Hippocampal formation (tissue), 2 donors: ENCODE data around the gene MOV10L1.
"Not testable (repeated sequence)": the region's sequence is repeated elsewhere in the genome, so short reads cannot be mapped to it uniquely, and the experiment has no call there.

Experiments used
- DNase-seq, 2 donors: peaks; one replicate each; lab custom pipeline; 2025; lab: John Stamatoyannopoulos, UW

MOV10L1 gene

DNA sequence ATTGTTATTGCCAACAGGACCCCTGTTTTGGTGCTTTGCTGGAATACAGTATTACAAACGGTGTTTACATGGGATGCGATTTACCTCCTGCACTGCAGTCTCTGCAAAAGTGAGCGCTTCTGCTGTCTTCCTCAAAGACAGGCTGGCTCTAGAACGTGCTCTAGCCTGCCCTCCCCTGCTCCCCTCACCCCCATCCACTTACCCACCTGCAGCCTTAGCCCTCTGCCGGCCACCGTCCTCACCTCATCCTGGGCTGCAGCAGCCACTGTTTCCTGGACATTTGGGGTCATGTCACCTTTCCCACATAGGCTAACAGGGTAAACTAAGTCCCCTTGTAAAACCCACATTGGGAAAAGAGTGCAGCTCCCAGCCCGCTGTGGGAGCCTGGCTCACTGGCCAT is 71.1 kb downstream of the MOV10L1 start:
- DNase-seq = no peak

DNA sequence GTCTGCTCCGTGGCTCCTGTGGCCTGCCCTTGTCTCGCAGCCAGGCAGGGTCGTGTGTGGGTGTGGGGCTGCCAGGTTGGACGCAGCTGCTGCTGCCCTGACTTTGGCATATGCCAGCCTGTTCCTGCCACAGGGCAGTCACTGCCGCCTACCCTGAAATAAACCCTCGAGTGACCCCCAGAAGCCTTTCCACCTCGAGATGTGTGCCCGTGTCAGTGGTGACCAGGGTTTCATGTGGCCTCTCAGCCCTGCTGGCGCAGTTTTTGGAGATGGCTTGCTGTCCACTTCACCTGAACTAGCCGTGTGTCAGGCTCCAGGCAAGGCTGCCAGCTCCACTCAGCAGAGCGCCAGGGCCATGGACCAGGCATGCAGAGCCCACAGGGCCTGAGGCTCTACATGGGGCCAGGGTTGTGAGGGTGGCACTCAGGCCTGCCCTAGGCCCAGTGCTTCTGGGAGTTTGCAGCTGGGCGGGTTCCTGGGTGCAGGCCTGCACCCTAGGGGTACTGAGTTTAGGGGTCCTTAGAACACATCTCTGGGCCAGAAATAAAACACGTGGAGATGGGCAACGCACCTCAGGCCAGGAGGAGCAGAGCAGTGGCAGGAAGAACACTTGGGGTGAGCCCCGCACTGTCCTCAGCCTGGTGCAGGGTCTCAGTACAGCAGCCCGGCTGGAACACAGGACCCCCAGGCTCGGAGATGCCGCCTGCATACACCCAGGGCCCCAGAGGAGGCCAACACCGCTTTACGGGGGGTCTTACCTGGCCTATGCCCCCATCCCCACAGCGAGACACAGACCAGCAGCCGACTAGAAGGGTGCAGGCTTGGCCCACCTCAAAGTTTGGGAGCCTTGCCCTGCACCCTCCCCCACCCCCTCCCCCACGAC is 71.9 kb downstream of the MOV10L1 start:
- no peak for DNase-seq

DNA sequence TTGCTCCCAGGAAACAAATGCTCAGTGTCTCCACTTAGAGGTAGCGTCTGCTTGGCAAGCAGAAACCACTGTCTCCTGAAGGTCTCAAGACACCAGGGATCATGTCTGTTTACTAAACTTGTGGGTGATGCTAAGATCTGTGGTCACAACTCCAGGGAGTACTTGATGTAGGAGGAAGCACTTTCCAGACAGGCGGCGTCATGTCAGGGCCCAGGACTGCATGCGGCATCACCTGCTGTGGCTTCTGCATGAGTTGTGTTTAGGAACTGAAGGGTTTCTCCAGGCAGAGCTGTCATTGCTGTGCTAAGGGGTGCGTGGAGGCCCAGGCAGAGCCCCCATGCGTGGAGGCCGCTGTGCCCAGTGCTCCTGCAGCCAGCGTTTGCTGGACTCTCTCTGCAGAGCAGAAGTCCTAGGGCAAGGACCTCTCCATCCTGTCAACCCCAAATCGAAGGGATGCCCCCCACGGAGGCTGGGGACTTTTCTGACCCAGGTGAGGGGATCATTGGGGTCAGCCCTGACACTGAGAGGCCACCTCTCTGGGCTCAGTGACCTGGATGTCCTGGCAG is 72.7 kb downstream of the MOV10L1 start:
- no peak for DNase-seq

DNA sequence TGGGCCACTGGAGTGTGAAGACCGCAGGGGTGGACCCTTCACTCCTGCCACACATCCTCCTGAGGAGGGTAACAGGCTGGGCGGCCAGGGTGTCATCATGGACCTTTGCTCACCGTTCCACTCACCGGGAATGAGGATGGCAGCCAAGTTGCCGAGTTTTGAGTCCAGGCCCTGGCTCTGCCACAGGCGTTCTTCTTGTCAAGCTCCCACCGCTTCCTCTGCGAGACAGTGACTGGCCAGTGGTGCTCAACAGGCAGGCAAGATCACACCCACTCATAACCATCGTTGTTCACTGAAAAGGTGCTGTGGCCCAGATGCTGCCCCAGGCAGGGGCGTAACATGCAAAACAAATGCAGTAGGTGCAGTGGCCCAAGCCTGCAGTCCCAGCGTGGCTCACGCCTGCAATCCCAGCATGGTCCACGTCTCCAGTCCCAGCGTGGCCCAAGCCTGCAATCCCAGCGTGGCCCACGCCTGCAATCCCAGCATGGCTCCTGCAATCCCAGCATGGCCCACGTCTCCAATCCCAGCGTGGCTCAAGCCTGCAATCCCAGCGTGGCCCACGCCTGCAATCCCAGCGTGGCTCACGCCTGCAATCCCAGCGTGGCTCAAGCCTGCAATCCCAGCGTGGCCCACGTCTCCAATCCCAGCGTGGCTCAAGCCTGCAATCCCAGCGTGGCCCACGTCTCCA is 75.8 kb downstream of the MOV10L1 start:
- DNase-seq = no peak

DNA sequence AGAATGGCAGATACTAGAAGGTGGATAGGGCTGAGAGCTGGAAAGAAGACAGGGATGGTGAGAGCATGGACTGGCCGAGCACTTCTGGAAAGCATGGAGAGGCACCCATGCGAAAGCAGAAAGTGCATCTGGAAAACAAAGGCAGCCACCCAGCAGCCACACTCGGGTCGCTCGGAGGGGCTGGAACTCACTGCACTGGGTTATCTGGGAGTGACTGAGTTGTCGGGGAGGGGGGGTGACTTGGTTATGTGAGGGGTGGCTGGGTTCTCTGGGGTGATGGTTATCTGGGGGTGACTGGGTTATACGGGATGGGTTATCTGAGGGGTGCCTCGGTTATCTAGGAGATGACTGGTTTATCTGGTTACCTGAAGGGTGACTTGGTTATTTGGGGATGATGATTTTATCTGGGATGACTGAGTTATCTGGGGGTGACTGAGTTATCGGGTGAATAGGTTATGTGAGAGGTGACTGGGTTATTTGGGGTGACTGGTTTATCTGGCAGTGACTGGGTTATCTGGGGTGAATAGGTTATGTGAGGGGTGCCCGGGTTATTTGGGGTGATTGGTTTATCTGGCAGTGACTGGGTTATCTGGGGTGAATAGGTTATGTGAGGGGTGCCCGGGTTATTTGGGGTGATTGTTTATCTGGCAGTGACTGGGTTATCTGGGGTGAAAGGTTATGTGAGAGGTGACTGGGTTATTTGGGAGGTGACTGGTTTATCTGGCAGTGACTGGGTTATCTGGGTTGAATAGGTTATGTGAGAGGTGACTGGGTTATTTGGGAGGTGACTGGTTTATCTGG is 78.1 kb downstream of the MOV10L1 start:
- no peak for DNase-seq

DNA sequence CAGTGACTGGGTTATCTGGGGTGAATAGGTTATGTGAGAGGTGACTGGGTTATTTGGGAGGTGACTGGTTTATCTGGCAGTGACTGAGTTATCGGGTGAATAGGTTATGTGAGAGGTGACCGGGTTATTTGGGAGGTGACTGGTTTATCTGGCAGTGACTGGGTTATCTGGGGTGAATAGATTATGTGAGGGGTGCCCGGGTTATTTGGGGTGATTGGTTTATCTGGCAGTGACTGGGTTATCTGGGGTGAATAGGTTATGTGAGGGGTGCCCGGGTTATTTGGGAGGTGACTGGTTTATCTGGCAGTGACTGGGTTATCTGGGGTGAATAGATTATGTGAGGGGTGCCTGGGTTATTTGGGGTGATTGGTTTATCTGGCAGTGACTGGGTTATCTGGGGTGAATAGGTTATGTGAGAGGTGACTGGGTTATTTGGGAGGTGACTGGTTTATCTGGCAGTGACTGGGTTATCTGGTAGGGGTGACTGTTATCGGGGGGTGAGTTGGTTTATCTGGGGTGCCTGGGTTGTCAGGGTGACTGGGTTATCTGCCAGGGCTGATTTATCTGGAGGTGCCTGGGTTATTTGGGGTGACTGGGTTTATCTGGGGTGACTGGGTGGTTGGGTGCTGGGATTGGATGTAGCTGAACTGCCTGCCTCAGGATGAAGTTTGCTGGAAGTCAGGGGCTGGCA is 78.8 kb downstream of the MOV10L1 start:
- not testable (repeated sequence) for DNase-seq

DNA sequence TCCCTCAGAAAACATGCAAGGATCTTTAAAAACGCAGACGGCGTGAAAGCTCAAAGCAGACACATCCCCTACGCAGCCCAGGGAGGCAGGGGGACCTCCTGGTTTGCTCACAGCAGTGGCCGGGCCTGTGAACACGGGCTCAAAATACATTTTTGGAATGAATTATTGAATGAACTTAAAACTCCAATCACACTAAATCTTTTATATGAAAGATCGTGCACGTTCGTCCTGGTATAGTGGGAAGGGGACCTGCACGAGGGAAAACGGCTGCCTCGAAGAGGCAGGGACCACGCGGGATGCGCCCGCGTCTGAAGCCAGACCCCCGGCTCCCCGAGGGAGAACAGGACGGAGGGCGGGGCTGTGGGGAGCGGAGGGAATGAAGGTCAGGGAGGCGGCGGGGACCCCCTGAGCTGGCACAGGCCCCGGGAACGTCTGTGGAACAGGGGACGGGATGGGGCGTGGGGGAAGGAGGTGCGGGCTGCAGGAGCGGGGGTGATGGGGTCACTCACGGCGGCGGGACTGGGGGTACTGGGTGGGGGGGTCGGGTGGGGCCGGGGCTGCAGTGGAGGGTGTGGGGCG is 79.5 kb downstream of the MOV10L1 start:
- no peak for DNase-seq

DNA sequence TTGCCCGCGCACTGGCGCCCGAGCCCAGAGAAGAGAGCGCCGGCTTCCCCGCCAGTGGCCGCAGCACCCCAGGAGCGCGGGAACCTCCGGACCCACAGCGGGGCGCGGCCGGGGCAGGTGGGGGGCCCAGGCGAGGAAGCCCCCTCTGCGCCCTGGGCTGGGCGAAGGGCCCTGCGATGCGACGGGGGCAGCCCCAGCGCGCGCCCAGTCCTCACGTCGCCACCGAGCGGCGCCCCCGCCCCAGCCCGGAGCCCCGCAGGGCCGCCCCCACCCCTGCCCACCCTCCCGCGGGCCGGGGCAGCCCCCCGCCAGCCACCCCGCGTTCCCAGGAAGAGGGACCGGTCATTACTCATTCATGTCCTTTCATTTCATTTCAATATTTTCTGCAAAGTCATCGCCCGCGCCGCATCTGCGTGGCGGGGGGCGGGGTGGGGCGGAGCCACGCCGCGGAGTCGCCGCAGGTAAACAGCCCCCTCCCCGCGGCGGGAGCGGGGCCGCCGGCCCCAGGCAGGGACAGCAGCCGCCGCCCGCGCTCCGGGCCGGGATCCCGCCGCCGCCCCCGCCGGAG is 80.1 kb downstream of the MOV10L1 start:
- DNase-seq = no peak

DNA sequence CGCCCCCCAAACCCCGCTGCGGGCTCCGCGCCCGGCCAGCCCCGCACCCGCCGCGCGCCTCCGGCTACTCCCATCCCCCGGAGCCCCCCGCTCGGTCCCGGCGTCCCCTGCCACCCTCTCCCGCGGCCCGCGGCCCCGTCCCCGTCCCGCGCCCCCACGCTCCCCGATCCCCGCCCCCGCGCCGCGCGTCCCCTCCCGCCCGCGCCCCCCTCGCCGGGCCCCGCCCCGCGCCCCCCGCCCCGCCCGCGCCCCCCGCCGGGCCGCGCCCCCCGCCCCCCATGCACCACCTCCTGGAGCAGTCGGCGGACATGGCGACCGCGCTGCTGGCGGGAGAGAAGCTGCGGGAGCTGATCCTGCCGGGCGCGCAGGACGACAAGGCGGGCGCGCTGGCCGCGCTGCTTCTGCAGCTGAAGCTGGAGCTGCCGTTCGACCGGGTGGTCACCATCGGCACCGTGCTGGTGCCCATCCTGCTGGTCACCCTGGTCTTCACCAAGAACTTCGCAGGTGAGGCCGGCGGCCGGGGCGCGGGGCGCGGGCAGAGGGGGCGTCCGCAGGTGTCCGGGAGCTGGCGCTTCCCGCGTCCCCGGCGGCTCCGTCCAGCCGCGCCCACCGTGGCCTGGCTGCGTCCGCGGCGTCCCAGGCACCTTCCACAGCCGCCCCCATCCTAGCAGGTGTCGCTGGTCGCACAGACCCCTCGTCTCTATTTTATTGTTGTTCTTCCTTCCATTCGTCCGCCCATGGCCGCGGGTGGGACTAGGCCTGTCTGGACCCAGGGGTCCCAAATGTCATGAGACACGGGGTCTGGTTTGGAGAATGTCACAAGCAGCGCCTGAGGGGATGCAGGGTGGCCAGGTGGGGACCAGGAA is 80.9 kb downstream of the MOV10L1 start, which contains the start of gene PANX2:
Gene PANX2, plus strand, starts transcription at position 279 of the 866 bp plus-strand sequence. Its CDS starts 0 bp downstream, at position 279.
- DNase-seq = no peak

DNA sequence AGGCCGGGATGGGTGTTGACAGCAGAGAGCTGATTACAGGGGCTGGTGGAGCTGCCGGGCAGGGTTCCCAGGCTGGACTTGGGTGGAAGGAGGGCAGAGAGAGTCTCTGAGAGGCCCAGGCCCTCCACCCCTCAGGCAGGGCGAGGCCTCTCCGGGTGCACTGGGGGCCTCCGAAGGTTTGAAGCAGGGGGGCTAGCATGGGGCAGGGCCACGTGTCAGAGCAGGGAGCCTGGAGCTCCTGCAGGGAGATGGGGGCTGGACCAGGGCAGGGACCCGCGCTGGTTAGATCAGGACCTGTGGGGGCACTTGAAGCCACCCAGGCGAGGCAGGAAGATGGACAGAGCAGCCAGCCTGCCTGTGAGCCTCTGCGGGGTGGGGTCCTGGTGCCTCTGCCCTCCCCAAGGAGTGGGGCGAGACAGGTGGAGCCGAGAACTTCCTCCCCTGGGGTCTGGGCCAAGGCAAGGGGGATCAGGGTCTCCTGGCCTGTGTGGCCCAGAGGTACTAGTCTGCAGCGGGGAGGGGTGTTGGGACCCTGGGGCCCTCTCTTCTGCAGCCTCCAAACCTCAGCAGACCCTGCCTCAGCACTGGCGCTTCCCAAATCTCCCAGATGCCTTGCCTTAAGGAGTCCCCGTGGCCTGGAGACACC is 81.6 kb downstream of the MOV10L1 start:
- DNase-seq = no peak

DNA sequence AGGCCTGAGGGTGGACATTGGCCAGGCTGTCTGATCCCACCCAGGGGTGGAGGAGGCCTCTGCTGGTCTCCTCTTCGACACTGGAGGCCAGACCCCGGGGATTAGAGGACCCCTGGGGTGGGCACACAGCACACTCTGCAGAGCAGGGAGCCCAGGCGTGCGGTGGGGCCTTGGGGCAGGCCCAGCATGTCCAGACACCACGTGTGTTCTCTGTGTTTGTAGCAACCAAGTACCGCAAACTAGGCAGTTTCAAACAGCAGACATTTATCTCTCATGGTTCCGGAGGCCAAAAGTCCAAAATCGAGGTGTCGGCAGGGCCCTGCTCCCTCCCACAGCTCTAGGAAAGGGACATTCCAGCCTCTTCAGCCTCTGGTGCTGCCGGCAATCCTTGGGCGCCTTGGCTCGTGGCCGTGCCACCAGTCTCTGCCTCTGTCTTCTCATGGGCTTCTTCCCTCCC is 82.2 kb downstream of the MOV10L1 start:
- no peak for DNase-seq

DNA sequence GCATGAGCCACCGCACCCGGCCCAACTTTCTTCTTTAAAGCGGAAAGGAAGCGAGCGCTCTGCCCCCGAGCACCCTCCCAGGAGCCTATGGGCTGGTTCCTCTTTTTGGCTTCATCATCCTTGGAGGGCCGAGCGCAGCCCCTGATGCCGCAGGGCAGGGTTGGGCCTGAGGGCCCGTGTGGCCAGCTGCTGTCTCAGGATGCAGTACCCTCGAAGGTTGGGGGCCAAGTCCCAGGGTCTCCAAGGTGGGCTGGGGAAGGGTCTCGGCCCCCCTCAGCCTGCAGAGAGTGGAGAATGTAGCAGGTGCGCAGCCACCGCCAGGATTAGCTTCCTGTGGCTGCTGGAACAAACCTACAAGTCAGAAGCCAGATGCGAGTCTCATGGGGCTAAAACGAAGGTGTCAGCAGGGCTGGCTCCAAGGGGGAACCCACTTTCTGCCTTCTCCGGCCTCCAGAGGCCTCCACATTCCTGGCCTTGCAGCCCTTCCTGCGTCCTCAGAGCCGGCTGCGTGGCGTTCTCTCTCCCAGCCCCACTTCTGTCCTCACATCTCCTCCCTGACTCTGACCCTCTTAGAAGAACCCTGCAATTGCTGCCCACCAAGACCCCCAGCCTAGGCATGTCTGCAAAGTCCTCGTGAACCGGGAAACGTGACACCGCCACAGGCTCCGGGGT is 83.6 kb downstream of the MOV10L1 start:
- no peak for DNase-seq

DNA sequence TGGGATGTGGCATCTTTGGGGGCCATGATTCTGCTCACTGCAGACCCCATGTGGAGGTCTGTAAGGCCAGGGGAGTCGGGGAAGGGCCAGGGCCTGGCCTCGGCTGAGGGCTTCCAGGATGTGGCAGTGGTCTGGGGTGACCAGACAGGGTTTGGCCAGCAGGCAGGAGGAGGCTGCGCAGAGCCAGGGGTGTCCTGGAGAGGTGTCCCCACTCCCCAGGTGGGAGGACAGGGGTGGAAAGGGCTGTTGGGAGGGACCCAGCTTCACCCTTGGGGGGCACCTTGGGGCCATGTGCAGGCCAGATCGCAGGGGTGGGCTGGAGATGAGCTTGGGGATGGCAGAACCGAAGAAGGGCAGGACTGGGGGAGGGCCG is 84.2 kb downstream of the MOV10L1 start:
- no peak for DNase-seq

DNA sequence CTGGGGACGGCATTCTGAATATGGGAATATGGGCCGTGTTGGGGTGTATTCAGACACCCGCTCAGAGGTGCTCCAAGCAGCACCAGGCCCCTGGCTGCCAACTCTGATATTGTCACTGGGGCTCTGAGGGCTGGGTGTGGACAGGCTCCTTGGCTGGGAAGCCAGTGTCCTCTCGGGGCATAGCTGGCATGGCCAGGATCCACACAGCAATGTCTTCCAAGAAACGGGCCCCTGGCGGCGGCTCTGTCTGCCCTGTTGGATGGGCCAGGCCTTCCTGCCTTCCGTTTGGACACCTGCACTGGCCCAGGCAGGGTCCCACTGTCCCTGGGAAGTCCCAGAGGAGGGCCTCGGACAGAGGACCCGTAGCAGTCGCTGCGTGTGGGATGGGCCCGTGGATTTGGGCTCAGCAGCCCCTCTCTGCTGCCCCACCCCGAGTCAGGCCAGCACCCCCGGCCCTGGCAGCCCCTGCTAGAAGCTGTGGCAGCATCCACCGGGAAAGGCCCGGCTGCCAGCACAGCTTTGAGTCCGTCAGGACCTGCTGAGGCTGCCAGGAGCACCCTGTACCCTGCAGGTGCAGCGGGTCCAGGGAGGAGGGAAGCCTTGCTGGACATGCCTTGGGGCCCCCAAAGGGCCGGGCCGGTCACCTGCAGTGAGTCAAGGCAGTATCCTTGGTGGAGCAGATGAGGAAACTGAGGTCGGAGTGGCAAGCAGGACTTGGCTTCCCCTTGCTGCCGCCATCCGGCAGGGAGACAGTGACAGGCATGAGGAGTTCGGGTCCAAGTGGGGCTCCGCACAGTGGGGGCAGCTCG is 84.8 kb downstream of the MOV10L1 start:
- DNase-seq = no peak

DNA sequence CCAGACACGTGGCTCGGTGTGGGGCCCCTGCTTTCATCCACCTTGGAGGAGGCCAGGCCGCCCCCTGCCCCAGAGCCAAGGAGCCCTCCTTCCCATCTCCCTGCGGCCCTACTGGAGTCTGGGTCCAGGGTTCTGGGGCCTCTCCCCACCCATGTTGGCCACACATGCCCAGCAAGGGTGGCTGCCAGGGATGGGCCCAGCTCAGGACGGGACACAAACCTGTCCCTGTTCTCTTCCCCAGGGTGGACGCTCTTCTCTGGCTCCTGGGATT is 85.3 kb downstream of the MOV10L1 start:
- DNase-seq = no peak

DNA sequence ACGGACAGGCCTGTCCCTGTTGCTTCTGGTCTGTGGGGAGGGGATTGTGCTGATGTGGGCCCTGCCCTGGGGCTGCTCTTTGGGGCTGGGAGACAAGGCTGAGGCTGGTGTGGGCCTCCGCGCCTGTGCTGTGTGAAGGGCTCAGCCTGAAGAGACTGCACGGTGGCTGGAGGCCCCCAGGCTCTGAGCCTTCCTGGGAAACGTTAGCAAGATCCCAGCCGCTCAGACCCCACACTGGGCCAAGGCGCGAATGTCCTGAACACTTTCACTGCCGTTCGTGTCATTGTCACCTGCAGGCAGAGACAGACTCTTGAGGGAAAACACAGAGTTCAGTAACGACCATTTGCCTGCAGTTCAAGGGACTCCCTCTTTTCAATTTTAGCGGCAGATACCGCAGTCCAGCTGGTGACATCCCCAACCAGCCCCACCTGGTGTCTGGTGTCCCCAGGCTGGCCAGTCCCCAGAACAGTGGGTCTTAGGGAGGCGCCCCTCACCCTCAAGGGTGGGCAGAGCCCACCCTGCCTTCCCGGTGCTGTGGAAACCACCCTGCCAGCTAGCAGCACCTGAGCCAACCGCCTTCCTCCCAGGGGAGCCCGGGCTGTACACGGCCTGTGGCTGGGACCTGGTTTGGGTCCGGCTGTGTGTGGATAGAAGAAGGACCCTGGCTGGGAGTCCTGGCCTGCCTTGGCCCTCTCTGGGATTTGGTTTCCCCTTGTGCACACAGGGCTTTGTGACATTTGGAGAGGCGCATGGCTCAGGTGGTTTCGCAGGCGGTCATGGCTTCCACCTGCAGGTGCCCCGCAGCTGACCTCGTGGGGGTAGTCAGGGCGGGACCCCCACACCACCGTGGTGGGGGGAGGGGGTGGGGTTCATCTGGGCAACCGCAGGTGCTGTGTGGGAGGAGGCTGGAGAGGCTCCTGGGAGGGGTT is 86.4 kb downstream of the MOV10L1 start:
- DNase-seq = no peak
